ENCODE results near the gene NUDT21. TPM values are rescaled to one million over a fixed set of nuclear protein-coding genes. Genes with fewer than 3 reads are reported as not detected.
A peak's percentile ranks its signal among the peaks of the same experiment; 100 is the strongest.

The NUDT21 gene
- 81.7 and 83.4 TPM in 2 replicates for total RNA-seq (2022)
- Bru-seq, nascent RNA = percentile 84 among the genes with signal in this experiment
- percentile 97 among the genes with signal in this experiment for BruChase-seq, experiment 1, labeled RNA remaining after a 6-hour chase
- BruChase-seq, experiment 2, labeled RNA remaining after a 2-hour chase = percentile 95 among the genes with signal in this experiment
- long read RNA-seq, full-length matches to known transcripts = 97 of 108 reads
- long read RNA-seq, partial matches to known transcripts = 1 of 108 reads
- long read RNA-seq, other reads (novel, unspliced or antisense) = 10 of 108 reads

GRCh38 chr16:56450986-56451752 lies at the start of gene NUDT21, which contains the start of gene OGFOD1:
NUDT21 (minus strand) TSS chr16:56451332; CDS start chr16:56451202, 130 bp downstream.
OGFOD1 (plus strand) TSS chr16:56451554; CDS start chr16:56451613, 59 bp downstream.
- no peak for TF ChIP-seq CTCF (IDR thresholded peaks at IDR 0.05; ENCODE audit: unreplicated experiment)
- H3K4me1 Mint-ChIP-seq (ENCODE audit: insufficient read depth, unreplicated experiment) = peaks cover 24% of the 10 kb centered on the region
- peak within 1 kb of the TSS; percentile 83 for H3K4me3 Mint-ChIP-seq (ENCODE audit: unreplicated experiment)
- no TSS peak for BruUV-seq (replicated peaks)
- CTCF ChIA-PET = interaction anchor here (0.7 to 1.4 kb wide), 4 partner anchors 15 to 1012 kb away, joined by 3 to 5 read pairs (median 3); no protein-coding TSS in a partner anchor
- peak; percentile 98 for DNase-seq (ENCODE audit: unreplicated experiment)
- no peaks in the 10 kb centered on the region for H3K27me3 Mint-ChIP-seq (ENCODE audit: insufficient read depth, unreplicated experiment)
- intact Hi-C loops (cut with micrococcal nuclease) = loop anchor here (2.0 kb wide), 1 partner anchor 24 kb away; no protein-coding TSS in a partner anchor
- H3K9me3 Mint-ChIP-seq (ENCODE audit: unreplicated experiment) = no peaks in the 10 kb centered on the region
- peaks cover 46% of the 10 kb centered on the region for H3K36me3 Mint-ChIP-seq (ENCODE audit: insufficient read depth, unreplicated experiment)
- POLR2A ChIA-PET = interaction anchor here (0.5 to 3.5 kb wide), 39 partner anchors 8 to 1526 kb away, joined by 3 to 35 read pairs (median 4); partner anchors contain the start of genes AMFR, MT1X and MT2A
- H3K27ac Mint-ChIP-seq (ENCODE audit: low read depth, unreplicated experiment) = peak within 1 kb of the TSS; percentile 80

- POLR2A ChIA-PET = interaction anchor here (0.5 to 0.7 kb wide), 2 partner anchors 189 to 305 kb away, joined by 3 read pairs; partner anchors contain the start of gene MT1X
- CTCF ChIA-PET = interaction anchor here (0.6 to 0.7 kb wide), 2 partner anchors 150 to 367 kb away, joined by 3 read pairs; no protein-coding TSS in a partner anchor
- H3K4me1 Mint-ChIP-seq (ENCODE audit: insufficient read depth, unreplicated experiment) = no peaks in the 10 kb centered on the region
- H3K9me3 Mint-ChIP-seq (ENCODE audit: unreplicated experiment) = no peaks in the 10 kb centered on the region
- BruUV-seq (replicated peaks) = no TSS peak
- peaks cover 39% of the 10 kb centered on the region for H3K36me3 Mint-ChIP-seq (ENCODE audit: insufficient read depth, unreplicated experiment)
- TF ChIP-seq CTCF (IDR thresholded peaks at IDR 0.05; ENCODE audit: unreplicated experiment) = no peak
- intact Hi-C loops (cut with micrococcal nuclease) = no loop called here
- H3K4me3 Mint-ChIP-seq (ENCODE audit: unreplicated experiment) = no peak overlapping the region
- no peak overlapping the region for H3K27ac Mint-ChIP-seq (ENCODE audit: low read depth, unreplicated experiment)
- no peaks in the 10 kb centered on the region for H3K27me3 Mint-ChIP-seq (ENCODE audit: insufficient read depth, unreplicated experiment)
- DNase-seq (ENCODE audit: unreplicated experiment) = no peak
These were observed 42.7 kb upstream of the NUDT21 start for GRCh38 chr16:56493815-56494214.

- Mint-ChIP-seq H3K27ac (ENCODE audit: low read depth, unreplicated experiment) (no peak overlapping the region), H3K36me3 (ENCODE audit: insufficient read depth, unreplicated experiment) (peaks cover 32% of the 10 kb centered on the region), H3K27me3 (ENCODE audit: insufficient read depth, unreplicated experiment) (no peaks in the 10 kb centered on the region), H3K9me3 (ENCODE audit: unreplicated experiment) (no peaks in the 10 kb centered on the region), H3K4me3 (ENCODE audit: unreplicated experiment) (no peak overlapping the region), H3K4me1 (ENCODE audit: insufficient read depth, unreplicated experiment) (no peaks in the 10 kb centered on the region)
- intact Hi-C loops (cut with micrococcal nuclease) = no loop called here
- BruUV-seq (replicated peaks) = no TSS peak
- CTCF ChIA-PET = interaction anchor here (0.7 kb wide), 1 partner anchor 150 kb away, joined by 3 read pairs; no protein-coding TSS in a partner anchor
- POLR2A ChIA-PET = interaction anchor here (0.6 kb wide), 2 partner anchors 199 to 202 kb away, joined by 3 to 5 read pairs; no protein-coding TSS in a partner anchor
- no peak for TF ChIP-seq CTCF (IDR thresholded peaks at IDR 0.05; ENCODE audit: unreplicated experiment)
- no peak for DNase-seq (ENCODE audit: unreplicated experiment)
These were observed 42.0 kb upstream of the NUDT21 start for GRCh38 chr16:56493126-56493525.

Data from MCF 10A (cell line).